ENCODE measurements around the gene ZBTB2.

Gene ZBTB2

DNA sequence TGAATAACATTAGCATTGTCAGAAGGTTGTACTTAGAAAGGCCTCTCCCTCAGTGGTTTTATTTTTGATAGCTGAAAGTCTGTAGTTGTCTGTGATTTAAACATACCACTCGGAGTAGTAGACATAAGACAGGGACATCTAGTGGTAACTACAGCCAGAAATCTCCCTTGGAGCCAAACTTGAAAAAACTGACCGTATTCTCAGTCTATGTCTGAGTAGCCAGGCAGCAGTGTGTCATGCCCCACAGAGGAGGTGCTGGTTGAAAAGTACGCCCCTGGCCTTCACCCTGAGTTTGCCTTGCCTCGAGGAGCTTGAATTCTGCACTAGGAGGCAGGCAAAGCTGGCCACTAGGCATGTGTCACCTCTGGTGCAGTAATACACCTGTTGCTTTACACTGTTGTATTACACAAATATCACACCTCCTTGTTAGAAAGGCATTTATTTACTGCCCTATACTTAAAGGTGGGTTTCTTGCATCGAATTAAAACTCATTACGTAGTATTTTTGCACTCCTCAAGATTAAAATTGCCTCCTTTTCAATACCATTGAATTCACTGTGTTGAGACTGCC, 20.8 kb downstream of the ZBTB2 start:
- ATAC-seq (ENCODE audit: insufficient read depth, low read depth): no peak

DNA sequence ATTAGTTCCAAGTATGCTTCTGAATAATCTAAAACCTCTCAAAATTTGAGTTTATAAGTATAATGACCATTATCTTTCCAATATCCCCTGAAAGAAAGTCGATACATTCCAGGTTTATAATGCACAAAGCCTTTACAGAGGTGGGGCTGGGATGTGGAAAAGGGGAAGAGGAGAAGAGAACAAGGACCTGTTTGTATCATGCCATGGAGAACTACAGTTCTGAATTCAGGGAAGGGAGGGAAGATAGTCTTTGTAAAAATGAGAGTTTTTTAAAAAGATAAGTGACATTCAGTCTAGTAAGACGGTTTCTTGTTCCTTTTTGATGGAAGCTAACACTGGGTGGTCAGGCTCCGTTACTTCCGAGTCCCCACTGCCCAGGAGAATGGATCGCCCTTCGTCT, 26.1 kb downstream of the ZBTB2 start:
- H4K20me1 ChIP-seq (ENCODE audit: insufficient read depth, low read length): peaks cover 6% of the 10 kb centered on the region; the same call in 1 of the 2 replicates
- no peaks in the 10 kb centered on the region for H3K4me1 ChIP-seq (ENCODE audit: insufficient read depth, low read length)
- no peaks in the 10 kb centered on the region for H3K27me3 ChIP-seq (ENCODE audit: insufficient read depth, low read length, poor library complexity)
- no peak overlapping the region for H3K4me3 ChIP-seq (ENCODE audit: low read depth in 1 of 2, low read length in 2 of 2)
- H3K9me3 ChIP-seq (ENCODE audit: insufficient read depth, low read length, severe bottlenecking): no peaks in the 10 kb centered on the region
- TF ChIP-seq EZH2 (IDR thresholded peaks at IDR 0.05; ENCODE audit: borderline replicate concordance, low read depth, low read length, severe bottlenecking): no peak
- TF ChIP-seq, protein P1, sequence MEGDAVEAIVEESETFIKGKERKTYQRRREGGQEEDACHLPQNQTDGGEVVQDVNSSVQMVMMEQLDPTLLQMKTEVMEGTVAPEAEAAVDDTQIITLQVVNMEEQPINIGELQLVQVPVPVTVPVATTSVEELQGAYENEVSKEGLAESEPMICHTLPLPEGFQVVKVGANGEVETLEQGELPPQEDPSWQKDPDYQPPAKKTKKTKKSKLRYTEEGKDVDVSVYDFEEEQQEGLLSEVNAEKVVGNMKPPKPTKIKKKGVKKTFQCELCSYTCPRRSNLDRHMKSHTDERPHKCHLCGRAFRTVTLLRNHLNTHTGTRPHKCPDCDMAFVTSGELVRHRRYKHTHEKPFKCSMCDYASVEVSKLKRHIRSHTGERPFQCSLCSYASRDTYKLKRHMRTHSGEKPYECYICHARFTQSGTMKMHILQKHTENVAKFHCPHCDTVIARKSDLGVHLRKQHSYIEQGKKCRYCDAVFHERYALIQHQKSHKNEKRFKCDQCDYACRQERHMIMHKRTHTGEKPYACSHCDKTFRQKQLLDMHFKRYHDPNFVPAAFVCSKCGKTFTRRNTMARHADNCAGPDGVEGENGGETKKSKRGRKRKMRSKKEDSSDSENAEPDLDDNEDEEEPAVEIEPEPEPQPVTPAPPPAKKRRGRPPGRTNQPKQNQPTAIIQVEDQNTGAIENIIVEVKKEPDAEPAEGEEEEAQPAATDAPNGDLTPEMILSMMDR (IDR thresholded peaks at IDR 0.05; ENCODE audit: borderline replicate concordance, extremely low read depth, low read length, poor library complexity, severe bottlenecking): no peak
- ATAC-seq (ENCODE audit: insufficient read depth, low read depth) (no peak), DNase-seq (no peak)
- no peak overlapping the region for H2AFZ ChIP-seq (ENCODE audit: low read depth, low read length)
- peaks cover 9% of the 10 kb centered on the region; the same call in 1 of the 2 replicates for H3K79me2 ChIP-seq (ENCODE audit: insufficient read depth, low read length)
- H3K9ac ChIP-seq (ENCODE audit: low read depth, low read length): no peak overlapping the region
- peaks cover 61% of the 10 kb centered on the region for H3K36me3 ChIP-seq (ENCODE audit: insufficient read depth, low read length)
- H3K27ac ChIP-seq (ENCODE audit: low read length): no peak overlapping the region
- no peak overlapping the region for H3K4me2 ChIP-seq (ENCODE audit: insufficient read depth, low read length)

More for the DNA sequence above, 20.8 kb downstream of the ZBTB2 start:
- Histone ChIP-seq H2AFZ (ENCODE audit: low read depth, low read length) (no peak overlapping the region), H4K20me1 (ENCODE audit: insufficient read depth, low read length) (peaks cover 43% of the 10 kb centered on the region; the same call in 1 of the 2 replicates), H3K36me3 (ENCODE audit: insufficient read depth, low read length) (peaks cover 62% of the 10 kb centered on the region), H3K4me2 (ENCODE audit: insufficient read depth, low read length) (no peak overlapping the region), H3K9me3 (ENCODE audit: insufficient read depth, low read length, severe bottlenecking) (no peaks in the 10 kb centered on the region), H3K27ac (ENCODE audit: low read length) (no peak overlapping the region), H3K4me3 (ENCODE audit: low read depth in 1 of 2, low read length in 2 of 2) (no peak overlapping the region), H3K79me2 (ENCODE audit: insufficient read depth, low read length) (peaks cover 53% of the 10 kb centered on the region), H3K4me1 (ENCODE audit: insufficient read depth, low read length) (no peaks in the 10 kb centered on the region), H3K9ac (ENCODE audit: low read depth, low read length) (no peak overlapping the region), H3K27me3 (ENCODE audit: insufficient read depth, low read length, poor library complexity) (no peaks in the 10 kb centered on the region)
- no peak for TF ChIP-seq EZH2 (IDR thresholded peaks at IDR 0.05; ENCODE audit: borderline replicate concordance, low read depth, low read length, severe bottlenecking)
- TF ChIP-seq, protein P1 (IDR thresholded peaks at IDR 0.05; ENCODE audit: borderline replicate concordance, extremely low read depth, low read length, poor library complexity, severe bottlenecking): no peak
- DNase-seq: no peak

DNA sequence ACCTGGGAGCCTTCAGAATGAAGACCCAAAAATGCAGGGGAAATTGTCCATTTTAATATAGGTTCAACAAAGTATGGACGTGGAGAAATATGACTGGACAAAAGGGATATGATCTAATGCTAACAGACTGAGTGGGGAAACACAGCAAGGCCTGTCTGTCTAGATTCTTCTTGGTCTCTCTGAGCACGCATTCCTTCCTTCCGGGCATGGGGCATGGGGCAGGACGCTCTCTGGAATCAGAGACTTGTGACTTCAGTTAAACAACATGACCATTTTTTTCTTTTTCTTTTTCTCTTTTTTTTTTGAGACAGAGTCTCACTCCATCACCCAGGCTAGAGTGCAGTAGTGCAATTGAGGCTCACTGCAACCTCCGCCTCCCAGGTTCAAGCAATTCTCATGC, 31.9 kb downstream of the ZBTB2 start:
- ATAC-seq (ENCODE audit: insufficient read depth, low read depth) (no peak), DNase-seq (no peak)
- Histone ChIP-seq H4K20me1 (ENCODE audit: insufficient read depth, low read length) (no peaks in the 10 kb centered on the region; the same call in 1 of the 2 replicates), H2AFZ (ENCODE audit: low read depth, low read length) (no peak overlapping the region), H3K4me3 (ENCODE audit: low read depth in 1 of 2, low read length in 2 of 2) (no peak overlapping the region), H3K9me3 (ENCODE audit: insufficient read depth, low read length, severe bottlenecking) (no peaks in the 10 kb centered on the region), H3K27ac (ENCODE audit: low read length) (no peak overlapping the region), H3K4me1 (ENCODE audit: insufficient read depth, low read length) (no peaks in the 10 kb centered on the region), H3K36me3 (ENCODE audit: insufficient read depth, low read length) (peaks cover 22% of the 10 kb centered on the region), H3K79me2 (ENCODE audit: insufficient read depth, low read length) (no peaks in the 10 kb centered on the region), H3K9ac (ENCODE audit: low read depth, low read length) (no peak overlapping the region), H3K27me3 (ENCODE audit: insufficient read depth, low read length, poor library complexity) (no peaks in the 10 kb centered on the region), H3K4me2 (ENCODE audit: insufficient read depth, low read length) (no peak overlapping the region)
- TF ChIP-seq, protein P1 (IDR thresholded peaks at IDR 0.05; ENCODE audit: borderline replicate concordance, extremely low read depth, low read length, poor library complexity, severe bottlenecking): no peak
- TF ChIP-seq EZH2 (IDR thresholded peaks at IDR 0.05; ENCODE audit: borderline replicate concordance, low read depth, low read length, severe bottlenecking): no peak
